Measurements from ENCODE around the gene DYSF.

Gene DYSF

GRCh38 chr2:71715951-71716696, 262.8 kb downstream of the DYSF start:
- DNase-seq = no peak

- DNase-seq = no peak
Measured at GRCh38 chr2:71716697-71717624, 263.6 kb downstream of the DYSF start.

- DNase-seq = no peak
Measured at GRCh38 chr2:71718686-71719085, 265.3 kb downstream of the DYSF start.

GRCh38 chr2:71719520-71720282, 266.3 kb downstream of the DYSF start:
- DNase-seq = no peak

GRCh38 chr2:71720283-71720560, 266.9 kb downstream of the DYSF start:
- no peak for DNase-seq

GRCh38 chr2:71720596-71721361, 267.4 kb downstream of the DYSF start:
- no peak for DNase-seq

- no peak for DNase-seq
Measured at GRCh38 chr2:71721362-71721665, 268.0 kb downstream of the DYSF start.

GRCh38 chr2:71721669-71722068, 268.3 kb downstream of the DYSF start:
- DNase-seq = no peak

GRCh38 chr2:71722286-71722685, 268.9 kb downstream of the DYSF start:
- no peak for DNase-seq

GRCh38 chr2:71724793-71725192, 271.4 kb downstream of the DYSF start:
- DNase-seq = no peak

- no peak for DNase-seq
Measured at GRCh38 chr2:71725836-71726235, 272.5 kb downstream of the DYSF start.

- DNase-seq = no peak
Measured at GRCh38 chr2:71727562-71727961, 274.2 kb downstream of the DYSF start.

GRCh38 chr2:71728036-71728435, 274.7 kb downstream of the DYSF start:
- no peak for DNase-seq

- no peak for DNase-seq
Measured at GRCh38 chr2:71730785-71731383, 277.5 kb downstream of the DYSF start.

- DNase-seq = no peak
Measured at GRCh38 chr2:71734620-71735019, 281.3 kb downstream of the DYSF start.

- no peak for DNase-seq
Measured at GRCh38 chr2:71735676-71736075, 282.3 kb downstream of the DYSF start.
